NCI-H526 treated with DMSO at 0.1 percent for 48 hours (cell line): Measurements from ENCODE around the gene IGSF3.

Experiments
- DNase-seq: peaks from one replicate; lab custom pipeline; 2025; lab: John Stamatoyannopoulos, UW

Gene IGSF3

GRCh38 chr1:116554924-116555323 is 112.6 kb downstream of the IGSF3 start:
- no peak for DNase-seq

- DNase-seq, result no peak
Measured at GRCh38 chr1:116553386-116554115, 114.0 kb downstream of the IGSF3 start.

- DNase-seq, result no peak
Measured at GRCh38 chr1:116546354-116546977, 121.1 kb downstream of the IGSF3 start.

GRCh38 chr1:116545359-116545705 is 122.2 kb downstream of the IGSF3 start:
- no peak for DNase-seq

GRCh38 chr1:116544588-116545358 is 122.8 kb downstream of the IGSF3 start:
- DNase-seq, result no peak

- no peak for DNase-seq
Measured at GRCh38 chr1:116540088-116540487, 127.4 kb downstream of the IGSF3 start.

- no peak for DNase-seq
Measured at GRCh38 chr1:116538544-116538943, 129.0 kb downstream of the IGSF3 start.

- no peak for DNase-seq
Measured at GRCh38 chr1:116537898-116538297, 129.6 kb downstream of the IGSF3 start.

GRCh38 chr1:116537040-116537831 is 130.3 kb downstream of the IGSF3 start:
- no peak for DNase-seq

GRCh38 chr1:116534014-116534739 is 133.4 kb downstream of the IGSF3 start:
- DNase-seq, result no peak

- DNase-seq, result no peak
Measured at GRCh38 chr1:116533429-116533820, 134.1 kb downstream of the IGSF3 start.

- no peak for DNase-seq
Measured at GRCh38 chr1:116532671-116533428, 134.7 kb downstream of the IGSF3 start.

- DNase-seq, result no peak
Measured at GRCh38 chr1:116531917-116532316, 135.6 kb downstream of the IGSF3 start.

- DNase-seq, result no peak
Measured at GRCh38 chr1:116529681-116530080, 137.9 kb downstream of the IGSF3 start.

- DNase-seq, result no peak
Measured at GRCh38 chr1:116529199-116529631, 138.3 kb downstream of the IGSF3 start.

- no peak for DNase-seq
Measured at GRCh38 chr1:116528329-116529083, 139.0 kb downstream of the IGSF3 start.

- DNase-seq, result no peak
Measured at GRCh38 chr1:116525440-116525839, 142.1 kb downstream of the IGSF3 start.
